ENCODE measurements around the gene HIRA. TPM values are rescaled to one million over a fixed set of nuclear protein-coding genes. Genes with fewer than 3 reads are reported as not detected.
A peak's percentile ranks its signal among the peaks of the same experiment; 100 is the strongest.
"Not testable (repeated sequence)": the region's sequence is repeated elsewhere in the genome, so short reads cannot be mapped to it uniquely, and the experiment has no call there.

The HIRA gene
- total RNA-seq, 2 experiments from 2014 or later: 52.0 to 52.8 TPM

- Mint-ChIP-seq H3K9me3 (no peaks in the 10 kb centered on the region), H3K4me3 (no peak overlapping the region), H3K4me1 (no peaks in the 10 kb centered on the region), H3K27me3 (no peaks in the 10 kb centered on the region), H3K27ac (no peak overlapping the region), H3K36me3 (ENCODE audit: low read depth) (peaks cover 53% of the 10 kb centered on the region)
- no peak for DNase-seq
- CTCF ChIA-PET: no interaction called here
- POLR2A ChIA-PET: no interaction called here
Measured at GRCh38 chr22:19383292-19383691, 48.2 kb downstream of the HIRA start.

DNA sequence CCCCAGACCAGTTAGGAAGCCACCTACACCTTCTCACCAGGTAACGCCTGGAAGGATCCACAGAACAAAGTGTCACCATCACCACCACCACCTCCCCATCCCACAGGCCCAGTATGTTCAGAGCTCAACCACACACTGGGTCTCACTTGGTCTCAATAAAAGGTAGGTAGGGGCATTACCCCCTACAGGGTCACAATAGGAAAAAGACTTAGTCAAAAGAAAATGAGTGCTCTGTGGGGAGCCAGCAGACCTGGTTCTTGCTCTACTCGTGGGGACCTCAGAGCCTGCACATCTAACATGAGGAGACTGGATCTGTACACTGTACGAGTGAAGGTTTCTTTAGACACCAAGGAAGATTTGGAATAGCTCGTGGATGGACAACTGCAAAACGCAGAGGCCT, 49.3 kb downstream of the HIRA start:
- Mint-ChIP-seq H3K4me3 (no peak overlapping the region), H3K9me3 (no peaks in the 10 kb centered on the region), H3K36me3 (ENCODE audit: low read depth) (peaks cover 52% of the 10 kb centered on the region), H3K27me3 (no peaks in the 10 kb centered on the region), H3K4me1 (no peaks in the 10 kb centered on the region), H3K27ac (no peak overlapping the region)
- ChIA-PET POLR2A (no interaction called here), CTCF (no interaction called here)
- DNase-seq: no peak

- no peaks in the 10 kb centered on the region for H3K9me3 Mint-ChIP-seq
- ChIA-PET CTCF (no interaction called here), POLR2A (no interaction called here)
- H3K36me3 Mint-ChIP-seq (ENCODE audit: low read depth): peaks cover 55% of the 10 kb centered on the region
- H3K27ac Mint-ChIP-seq: no peak overlapping the region
- no peaks in the 10 kb centered on the region for H3K4me1 Mint-ChIP-seq
- no peak for DNase-seq
- H3K27me3 Mint-ChIP-seq: no peaks in the 10 kb centered on the region
- no peak overlapping the region for H3K4me3 Mint-ChIP-seq
Measured at GRCh38 chr22:19378344-19378674, 53.2 kb downstream of the HIRA start.

GRCh38 chr22:19377565-19378343, 53.8 kb downstream of the HIRA start:
- ChIA-PET CTCF (no interaction called here), POLR2A (interaction anchor here (0.6 kb wide), 1 partner anchor 106 kb away, joined by 3 read pairs; no protein-coding TSS in a partner anchor)
- Mint-ChIP-seq H3K27me3 (no peaks in the 10 kb centered on the region), H3K4me1 (no peaks in the 10 kb centered on the region), H3K27ac (no peak overlapping the region), H3K4me3 (no peak overlapping the region), H3K36me3 (ENCODE audit: low read depth) (peaks cover 57% of the 10 kb centered on the region), H3K9me3 (no peaks in the 10 kb centered on the region)
- no peak for DNase-seq

- H3K9me3 Mint-ChIP-seq: no peaks in the 10 kb centered on the region
- H3K4me1 Mint-ChIP-seq: no peaks in the 10 kb centered on the region
- H3K27ac Mint-ChIP-seq: no peak overlapping the region
- POLR2A ChIA-PET: interaction anchor here (0.6 kb wide), 1 partner anchor 107 kb away, joined by 3 read pairs; no protein-coding TSS in a partner anchor
- H3K36me3 Mint-ChIP-seq (ENCODE audit: low read depth): peaks cover 53% of the 10 kb centered on the region
- no peaks in the 10 kb centered on the region for H3K27me3 Mint-ChIP-seq
- H3K4me3 Mint-ChIP-seq: no peak overlapping the region
- CTCF ChIA-PET: no interaction called here
- no peak for DNase-seq
Measured at GRCh38 chr22:19376971-19377370, 54.6 kb downstream of the HIRA start.

DNA sequence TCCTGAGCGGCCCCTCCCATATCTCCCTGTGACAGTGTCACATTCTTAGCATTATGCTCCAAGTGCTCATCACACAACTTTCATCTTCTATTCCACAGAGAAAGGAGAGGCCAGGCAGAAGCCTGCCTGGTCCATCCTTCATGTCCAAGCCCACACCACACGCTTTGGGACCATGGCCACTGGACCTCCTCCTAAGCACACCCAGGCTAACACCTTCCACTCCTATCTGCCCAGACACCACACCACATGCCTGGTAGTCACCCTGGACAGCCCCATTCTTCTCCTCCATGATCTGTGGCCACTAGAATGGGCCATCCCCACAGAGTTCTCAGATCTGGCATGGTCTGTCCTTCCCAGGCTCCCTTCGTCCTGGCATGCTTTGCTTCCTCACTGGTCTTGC, 55.3 kb downstream of the HIRA start:
- POLR2A ChIA-PET: no interaction called here
- CTCF ChIA-PET: no interaction called here
- Mint-ChIP-seq H3K4me1 (no peaks in the 10 kb centered on the region), H3K9me3 (no peaks in the 10 kb centered on the region), H3K27me3 (no peaks in the 10 kb centered on the region), H3K4me3 (no peak overlapping the region), H3K36me3 (ENCODE audit: low read depth) (peaks cover 53% of the 10 kb centered on the region), H3K27ac (peak overlapping the region; percentile 51)
- DNase-seq: peak; percentile 10

DNA sequence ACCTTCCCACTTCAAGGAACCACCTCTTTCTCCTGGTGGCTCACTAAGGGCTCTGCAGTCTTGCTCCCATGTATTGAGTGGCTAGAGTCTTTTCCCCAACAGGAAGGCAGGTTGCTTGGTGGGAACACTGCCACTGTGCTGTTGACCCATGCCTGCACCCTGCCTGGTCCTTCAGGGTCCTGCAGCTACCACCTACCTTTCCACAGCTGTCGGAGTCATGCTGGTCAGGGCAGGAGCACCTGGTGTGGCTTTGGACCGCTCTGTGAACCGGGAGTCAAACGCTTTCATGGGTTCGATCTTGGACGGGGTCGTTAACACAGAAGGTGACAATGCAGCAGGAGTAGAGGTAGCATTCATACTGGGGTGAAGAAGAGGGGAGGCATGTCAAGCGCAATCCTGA, 56.1 kb downstream of the HIRA start:
- ChIA-PET CTCF (no interaction called here), POLR2A (no interaction called here)
- no peak overlapping the region for H3K27ac Mint-ChIP-seq
- no peaks in the 10 kb centered on the region for H3K9me3 Mint-ChIP-seq
- peaks cover 51% of the 10 kb centered on the region for H3K36me3 Mint-ChIP-seq (ENCODE audit: low read depth)
- H3K27me3 Mint-ChIP-seq: no peaks in the 10 kb centered on the region
- no peak for DNase-seq
- no peaks in the 10 kb centered on the region for H3K4me1 Mint-ChIP-seq
- H3K4me3 Mint-ChIP-seq: no peak overlapping the region

DNA sequence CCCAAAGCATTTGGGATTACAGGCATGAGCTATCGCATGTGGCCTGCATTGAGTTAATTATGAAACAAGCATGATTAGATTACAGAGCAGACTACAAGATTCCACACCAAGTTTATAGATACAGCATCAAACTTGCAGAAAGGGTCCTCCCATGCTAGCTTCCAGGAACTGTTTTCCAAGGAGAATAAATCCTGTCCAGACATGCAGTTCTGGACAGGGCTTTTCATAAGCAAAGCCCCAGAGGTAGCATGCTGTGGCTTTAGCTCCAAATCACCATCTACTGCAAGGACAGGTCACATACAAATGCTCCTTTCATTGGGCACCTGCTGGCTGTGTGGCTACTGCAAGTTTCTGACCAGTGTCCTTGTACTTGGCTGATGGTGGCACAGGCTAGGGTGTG, 57.1 kb downstream of the HIRA start:
- Mint-ChIP-seq H3K27ac (no peak overlapping the region), H3K27me3 (no peaks in the 10 kb centered on the region), H3K4me3 (no peak overlapping the region), H3K9me3 (no peaks in the 10 kb centered on the region), H3K4me1 (no peaks in the 10 kb centered on the region), H3K36me3 (ENCODE audit: low read depth) (peaks cover 54% of the 10 kb centered on the region)
- ChIA-PET POLR2A (no interaction called here), CTCF (no interaction called here)
- no peak for DNase-seq

- ChIA-PET POLR2A (no interaction called here), CTCF (interaction anchor here (0.8 kb wide), 1 partner anchor 14 kb away, joined by 3 read pairs; no protein-coding TSS in a partner anchor)
- Mint-ChIP-seq H3K27me3 (no peaks in the 10 kb centered on the region), H3K36me3 (ENCODE audit: low read depth) (peaks cover 59% of the 10 kb centered on the region), H3K27ac (no peak overlapping the region), H3K4me3 (no peak overlapping the region), H3K9me3 (no peaks in the 10 kb centered on the region), H3K4me1 (no peaks in the 10 kb centered on the region)
- no peak for DNase-seq
Measured at GRCh38 chr22:19373450-19373849, 58.1 kb downstream of the HIRA start.

DNA sequence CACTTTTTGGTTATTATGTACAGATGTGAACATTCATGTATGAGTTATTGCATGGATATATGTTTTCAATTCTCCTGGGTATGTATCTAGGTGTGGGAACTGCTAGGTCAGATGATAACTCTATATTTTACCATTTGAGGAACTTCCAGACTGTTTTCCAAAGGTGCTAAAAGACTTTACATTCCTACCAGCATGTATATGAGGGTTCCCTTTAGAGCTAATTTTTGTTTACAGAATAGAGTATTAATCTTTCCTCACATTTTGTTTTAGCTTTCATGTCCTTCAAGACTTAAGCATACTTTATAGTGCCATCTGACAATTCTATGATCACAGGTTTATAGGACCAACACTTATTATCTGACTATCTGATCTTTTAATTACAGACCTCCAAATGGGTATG, 59.6 kb downstream of the HIRA start:
- no peaks in the 10 kb centered on the region for H3K27me3 Mint-ChIP-seq
- no peaks in the 10 kb centered on the region for H3K9me3 Mint-ChIP-seq
- POLR2A ChIA-PET: no interaction called here
- H3K4me1 Mint-ChIP-seq: no peaks in the 10 kb centered on the region
- no peak overlapping the region for H3K4me3 Mint-ChIP-seq
- CTCF ChIA-PET: interaction anchor here (0.9 kb wide), 1 partner anchor 50 kb away, joined by 4 read pairs; no protein-coding TSS in a partner anchor
- peaks cover 62% of the 10 kb centered on the region for H3K36me3 Mint-ChIP-seq (ENCODE audit: low read depth)
- no peak overlapping the region for H3K27ac Mint-ChIP-seq
- no peak for DNase-seq

DNA sequence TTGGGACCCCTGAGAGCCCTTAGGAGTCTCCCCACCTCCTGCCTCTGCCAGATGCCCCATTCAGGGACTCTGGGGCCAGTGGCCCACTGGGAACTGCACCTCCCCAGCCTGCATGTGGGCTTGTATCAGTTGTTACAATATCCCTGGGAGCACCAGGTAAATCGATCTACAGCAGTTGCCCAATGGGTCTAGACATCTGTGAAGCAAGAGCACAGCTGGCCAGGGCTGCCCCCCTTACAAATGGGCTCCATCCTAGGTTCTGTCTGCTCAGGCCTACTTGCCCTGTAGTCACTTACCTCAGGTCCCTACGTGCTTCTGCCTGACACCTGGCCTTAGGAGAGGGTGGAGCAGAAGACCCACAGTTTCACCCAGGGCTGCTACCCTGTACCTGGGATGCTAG, 62.7 kb downstream of the HIRA start:
- no peaks in the 10 kb centered on the region for H3K9me3 Mint-ChIP-seq
- ChIA-PET CTCF (no interaction called here), POLR2A (interaction anchor here (0.7 kb wide), 1 partner anchor 66 kb away, joined by 3 read pairs; no protein-coding TSS in a partner anchor)
- no peak overlapping the region for H3K27ac Mint-ChIP-seq
- peaks cover 53% of the 10 kb centered on the region for H3K36me3 Mint-ChIP-seq (ENCODE audit: low read depth)
- no peaks in the 10 kb centered on the region for H3K4me1 Mint-ChIP-seq
- no peaks in the 10 kb centered on the region for H3K27me3 Mint-ChIP-seq
- H3K4me3 Mint-ChIP-seq: no peak overlapping the region
- peak; percentile 9 for DNase-seq

GRCh38 chr22:19367763-19368367, 63.7 kb downstream of the HIRA start:
- Mint-ChIP-seq H3K27ac (no peak overlapping the region), H3K9me3 (no peaks in the 10 kb centered on the region), H3K27me3 (no peaks in the 10 kb centered on the region), H3K4me1 (no peaks in the 10 kb centered on the region), H3K4me3 (no peak overlapping the region), H3K36me3 (ENCODE audit: low read depth) (peaks cover 45% of the 10 kb centered on the region)
- no peak for DNase-seq
- CTCF ChIA-PET: no interaction called here
- POLR2A ChIA-PET: interaction anchor here (0.7 kb wide), 1 partner anchor 67 kb away, joined by 3 read pairs; no protein-coding TSS in a partner anchor

DNA sequence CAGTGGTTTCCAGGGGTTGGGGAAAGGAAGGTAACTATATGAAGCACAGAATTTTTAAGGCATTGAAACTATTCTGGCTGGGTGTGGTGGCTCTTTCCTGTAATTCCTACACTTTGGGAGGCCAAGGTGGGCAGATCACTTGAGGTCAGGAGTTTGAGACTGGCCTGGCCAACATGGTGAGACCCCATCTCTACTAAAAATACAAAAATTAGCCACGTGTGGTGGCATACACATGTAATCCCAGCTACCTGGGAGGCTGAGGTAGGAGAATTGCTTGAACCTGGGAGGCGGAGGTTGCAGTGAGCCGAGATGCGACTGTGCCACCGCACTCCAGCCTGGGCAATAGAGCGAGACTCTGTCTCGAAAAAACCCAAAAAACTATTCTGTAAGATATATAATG, 68.0 kb downstream of the HIRA start:
- H3K36me3 Mint-ChIP-seq (ENCODE audit: low read depth): peaks cover 51% of the 10 kb centered on the region
- DNase-seq, POLR2A ChIA-PET, H3K27me3 Mint-ChIP-seq, H3K4me3 Mint-ChIP-seq, H3K27ac Mint-ChIP-seq, H3K9me3 Mint-ChIP-seq, CTCF ChIA-PET, H3K4me1 Mint-ChIP-seq: not testable (repeated sequence)

DNA sequence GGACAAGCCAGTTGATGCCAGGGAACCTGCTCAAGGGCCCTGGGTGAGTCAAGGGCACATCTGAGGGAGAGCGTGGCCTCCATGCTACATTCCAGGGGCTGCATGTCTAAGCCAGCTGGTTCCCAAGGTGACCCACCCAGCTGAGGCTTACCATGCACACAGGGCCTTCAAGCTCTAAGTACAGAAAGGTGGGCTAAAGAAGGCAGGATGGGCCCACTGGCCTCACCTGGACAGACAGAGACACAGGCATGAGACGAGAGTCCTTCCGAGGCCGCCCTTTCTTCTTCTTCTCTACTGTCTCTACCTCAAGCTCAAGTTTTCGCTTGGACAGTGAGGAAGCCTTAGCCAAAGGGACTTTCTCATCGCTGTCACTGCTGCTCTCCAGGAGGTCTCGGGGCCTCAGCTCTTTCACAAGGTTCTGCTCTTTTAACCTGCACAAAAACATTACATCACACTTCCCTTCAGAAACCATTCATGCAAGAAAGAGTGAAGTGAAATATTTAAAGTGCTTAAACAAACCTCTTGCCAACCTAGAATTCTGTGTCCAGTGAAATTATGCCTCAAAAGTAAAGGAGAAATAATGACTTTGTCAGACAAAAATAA, 69.9 kb downstream of the HIRA start:
- ChIA-PET POLR2A (no interaction called here), CTCF (no interaction called here)
- peaks cover 56% of the 10 kb centered on the region for H3K36me3 Mint-ChIP-seq (ENCODE audit: low read depth)
- H3K27ac Mint-ChIP-seq: no peak overlapping the region
- no peak for DNase-seq
- H3K9me3 Mint-ChIP-seq: no peaks in the 10 kb centered on the region
- H3K27me3 Mint-ChIP-seq: no peaks in the 10 kb centered on the region
- H3K4me1 Mint-ChIP-seq: no peaks in the 10 kb centered on the region
- no peak overlapping the region for H3K4me3 Mint-ChIP-seq

Measured in activated CD4-positive, alpha-beta memory T cell treated with anti-CD3 and anti-CD28 coated beads, Interleukin-2, amount 10 ng/mL, durations not matched to agents 7 days and 5 days (primary cell).